HCT116 (cell line): ENCODE data around the gene MRPL24. TPM values are rescaled to one million over a fixed set of nuclear protein-coding genes. Genes with fewer than 3 reads are reported as not detected.

Experiments
- ATAC-seq: fragments of 200-7000 bp; cut with Tn5 transposase; 2 replicates; pipeline ENCODE4 v1.9.1; 2020; ENCODE audit warnings: mild to moderate bottlenecking, moderate library complexity
- BruUV-seq: library from RNA; stranded (reverse); fragments of 400-500 nt; replicated peaks from 2 replicates; lab custom pipeline; 2021; lab: Mats Ljungman, UMichigan
- CTCF ChIA-PET: fragments of 300-600 bp; sonication (Branson Sonifier 250); formaldehyde crosslinking; loops from one replicate; lab custom pipeline; 2021; ENCODE audit warnings: antibody characterized with exemption; lab: Charles Lee
- POLR2A ChIA-PET: fragments of 300-600, 350-600 bp; sonication (Branson Sonifier 250); formaldehyde crosslinking; loops from one replicate; lab custom pipeline; 2021; ENCODE audit warnings: antibody characterized with exemption; lab: Charles Lee
- RAD21 ChIA-PET, 2 experiments: fragments of 300-600 bp; sonication (Branson Sonifier 250); formaldehyde crosslinking; loops; one replicate each; lab custom pipeline; 2023; ENCODE audit warnings: low total read pairs in 2 of 2; ENCODE audit not compliant: uncharacterized antibody in 2 of 2, unreplicated experiment in 2 of 2, low non-redundant PET in 1 of 2; lab: Charles Lee
- DNase-seq: peaks from one replicate; pipeline ENCODE4 v3.0.0-alpha.2; 2010; ENCODE audit warnings: low read depth, low spot score
- H2AFZ ChIP-seq: fragments of 200-600 bp; shearing (Covaris generic), sonication (generic); 2 replicates; pipeline ENCODE4 v1.6.1; 2017; ENCODE audit warnings: low read depth, mixed run types, mixed read lengths, antibody characterized with exemption, low read length; ENCODE audit not compliant: poor library complexity, severe bottlenecking
- H3K27ac ChIP-seq: 2 replicates; pipeline ENCODE4 v1.5.1; 2012; ENCODE audit warnings: low read depth, low read length
- H3K27me3 ChIP-seq: fragments of 200-600 bp; sonication (generic); 2 replicates; pipeline ENCODE4 v1.6.1; 2016; ENCODE audit warnings: mixed run types, low read length, mixed read lengths; ENCODE audit not compliant: insufficient read depth
- H3K36me3 ChIP-seq, 2 experiments: fragments of 200-500 bp in 1 of 2; fragments of 200-600 bp in 1 of 2; sonication (Bioruptor generic) in 1 of 2; sonication (generic) in 1 of 2; 2 replicates each; pipeline versions ENCODE4 v1.5.1 to v1.6.1; 2014 to 2016; ENCODE audit warnings: low read length in 2 of 2, inconsistent platforms in 1 of 2, mixed read lengths in 1 of 2, mixed run types in 1 of 2; ENCODE audit not compliant: insufficient read depth in 2 of 2, control insufficient read depth in 1 of 2
- H3K4me1 ChIP-seq, 2 experiments: fragments of 200-600 bp in 1 of 2; sonication (generic) in 1 of 2; 2 replicates each; pipeline versions ENCODE4 v1.5.1 to v1.6.1; 2012 to 2017; ENCODE audit warnings: low read length in 2 of 2, inconsistent platforms in 1 of 2, mild to moderate bottlenecking in 1 of 2, mixed read lengths in 1 of 2, mixed run types in 1 of 2, moderate library complexity in 1 of 2; ENCODE audit not compliant: insufficient read depth in 2 of 2, control insufficient read depth in 1 of 2
- H3K4me2 ChIP-seq: fragments of 200-600 bp; sonication (generic); 2 replicates; pipeline ENCODE4 v1.6.1; 2017; ENCODE audit warnings: mixed run types, low read length, mixed read lengths
- H3K4me3 ChIP-seq, 2 experiments: fragments of 200-600 bp in 1 of 2; sonication (generic) in 1 of 2; replicated peaks in 1 of 2; 2 replicates each; pipeline ENCODE4 v1.5.1; 2011 to 2016; ENCODE audit warnings: low read length in 2 of 2, control low read depth in 1 of 2, low read depth in 1 of 2, mild to moderate bottlenecking in 1 of 2, mixed read lengths in 1 of 2, mixed run types in 1 of 2
- H3K79me2 ChIP-seq: fragments of 200-600 bp; sonication (generic); 2 replicates; pipeline ENCODE4 v1.6.1; 2017; ENCODE audit warnings: mild to moderate bottlenecking, mixed run types, low read length, moderate library complexity, mixed read lengths; ENCODE audit not compliant: insufficient read depth
- H3K9ac ChIP-seq: fragments of 200-600 bp; sonication (generic); 2 replicates; pipeline ENCODE4 v1.6.1; 2016; ENCODE audit warnings: low read length, mixed read lengths
- H3K9me2 ChIP-seq: fragments of 200-600 bp; sonication (generic), shearing (Covaris generic); 2 replicates; pipeline ENCODE4 v1.6.1; 2017; ENCODE audit warnings: mixed run types, mild to moderate bottlenecking, moderate library complexity; ENCODE audit not compliant: insufficient read depth
- H3K9me3 ChIP-seq, 2 experiments: fragments of 200-500 bp in 1 of 2; fragments of 200-600 bp in 1 of 2; sonication (Bioruptor generic) in 1 of 2; sonication (generic) in 1 of 2; 2 replicates each; pipeline ENCODE4 v1.6.1; 2014 to 2017; ENCODE audit warnings: low read length in 2 of 2, mixed read lengths in 2 of 2, inconsistent platforms in 1 of 2, low read depth in 1 of 2, mild to moderate bottlenecking in 1 of 2, mixed run types in 1 of 2, moderate library complexity in 1 of 2; ENCODE audit not compliant: control insufficient read depth in 1 of 2, insufficient read depth in 1 of 2
- H4K20me1 ChIP-seq: fragments of 200-600 bp; sonication (generic), shearing (Covaris generic); 2 replicates; pipeline ENCODE4 v1.6.1; 2017; ENCODE audit warnings: mixed run types, mild to moderate bottlenecking, moderate library complexity; ENCODE audit not compliant: insufficient read depth
- ATF3 ChIP-seq: IDR thresholded peaks from 2 replicates; pipeline ENCODE4 v1.6.1; 2012
- ELF1 ChIP-seq: IDR thresholded peaks from 2 replicates; pipeline ENCODE4 v1.6.1; 2012; ENCODE audit warnings: low read depth, borderline replicate concordance
- EZH2phosphoT487 ChIP-seq: fragments of 200-600 bp; IDR thresholded peaks from 2 replicates; pipeline ENCODE4 v1.6.1; 2018; ENCODE audit warnings: antibody characterized with exemption, borderline replicate concordance
- SIN3A ChIP-seq: IDR thresholded peaks from 2 replicates; pipeline ENCODE4 v1.6.1; 2012; ENCODE audit warnings: low read depth
- TCF7L2 ChIP-seq: IDR thresholded peaks from 2 replicates; pipeline ENCODE4 v1.7.0; 2011; ENCODE audit warnings: borderline replicate concordance, inconsistent platforms; ENCODE audit not compliant: insufficient read depth, insufficient read length; ENCODE audit errors: extremely low read depth
- intact Hi-C: fragments of 100-400 bp; cut with micrococcal nuclease; formaldehyde crosslinking; loops from 2 replicates; pipeline ENCODE4 v1.10.0; 2022
- total RNA-seq: library from RNA; stranded (reverse); gene quantifications from one replicate; pipeline ENCODE4 v1.2.1, GENCODE V29; 2021; ENCODE audit not compliant: unreplicated experiment
- TF ChIP-seq, protein P1 (sequence below): IDR thresholded peaks from 2 replicates; pipeline ENCODE4 v1.6.1; 2012; ENCODE audit warnings: low read depth
- TF ChIP-seq, protein P2 (sequence below), 3 experiments: fragments of 200-600 bp in 1 of 3; sonication (generic) in 1 of 3; IDR thresholded peaks in 2 of 3; conservative IDR thresholded peaks in 1 of 3; 2 replicates each; pipeline ENCODE4 v1.5.1; 2012 to 2017; ENCODE audit warnings: low read depth in 2 of 3, low read length in 2 of 3, antibody characterized with exemption in 1 of 3, borderline replicate concordance in 1 of 3, control low read depth in 1 of 3, mild to moderate bottlenecking in 1 of 3, mixed read lengths in 1 of 3, mixed run types in 1 of 3, moderate library complexity in 1 of 3; ENCODE audit not compliant: insufficient read depth in 1 of 3

The MRPL24 gene
- total RNA-seq, 1 experiment from 2014 or later: 111 TPM

DNA sequence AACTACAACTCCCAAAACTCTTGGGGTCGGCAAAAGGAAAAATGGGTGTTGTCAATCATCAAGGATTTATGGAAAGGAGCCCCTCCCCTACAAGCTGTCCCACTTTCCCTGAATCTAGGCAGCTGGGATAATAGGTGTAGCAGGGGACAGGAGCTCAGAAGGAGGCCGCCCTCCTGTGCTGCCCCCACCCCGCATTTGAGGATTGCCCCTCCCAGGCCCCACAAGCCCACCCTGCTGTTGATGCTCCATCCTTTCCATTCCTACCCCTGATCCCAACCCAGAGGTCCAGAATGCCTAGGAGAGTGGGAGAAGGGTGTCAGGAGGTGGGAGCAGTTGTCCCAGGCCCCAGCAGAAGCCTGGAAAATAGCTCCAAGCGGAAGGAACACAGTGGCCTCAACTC, 1.9 kb upstream of the MRPL24 start:
- Histone ChIP-seq H3K4me2 (no peak overlapping the region), H3K36me3 (peaks cover 16 to 32% of the 10 kb centered on the region in 2 experiments; a peak in 2 of 4 replicates), H3K27ac (peak overlapping the region; percentile 69; the same call in 1 of the 2 replicates), H4K20me1 (no peaks in the 10 kb centered on the region), H3K9me3 (no peaks in the 10 kb centered on the region), H3K27me3 (no peaks in the 10 kb centered on the region), H2AFZ (no peak overlapping the region), H3K9me2 (no peaks in the 10 kb centered on the region), H3K4me3 (no peak overlapping the region), H3K4me1 (peaks cover 22 to 46% of the 10 kb centered on the region in 2 experiments), H3K9ac (no peak overlapping the region), H3K79me2 (peaks cover 71% of the 10 kb centered on the region)
- intact Hi-C loops: loop anchor here (10.0 kb wide), 1 partner anchor 238 kb away; the partner anchor contains the start of gene MEF2D
- ATAC-seq: no peak
- no peak for TF ChIP-seq ATF3
- TF ChIP-seq ELF1: no peak
- TF ChIP-seq EZH2phosphoT487: no peak
- TF ChIP-seq, protein P1, sequence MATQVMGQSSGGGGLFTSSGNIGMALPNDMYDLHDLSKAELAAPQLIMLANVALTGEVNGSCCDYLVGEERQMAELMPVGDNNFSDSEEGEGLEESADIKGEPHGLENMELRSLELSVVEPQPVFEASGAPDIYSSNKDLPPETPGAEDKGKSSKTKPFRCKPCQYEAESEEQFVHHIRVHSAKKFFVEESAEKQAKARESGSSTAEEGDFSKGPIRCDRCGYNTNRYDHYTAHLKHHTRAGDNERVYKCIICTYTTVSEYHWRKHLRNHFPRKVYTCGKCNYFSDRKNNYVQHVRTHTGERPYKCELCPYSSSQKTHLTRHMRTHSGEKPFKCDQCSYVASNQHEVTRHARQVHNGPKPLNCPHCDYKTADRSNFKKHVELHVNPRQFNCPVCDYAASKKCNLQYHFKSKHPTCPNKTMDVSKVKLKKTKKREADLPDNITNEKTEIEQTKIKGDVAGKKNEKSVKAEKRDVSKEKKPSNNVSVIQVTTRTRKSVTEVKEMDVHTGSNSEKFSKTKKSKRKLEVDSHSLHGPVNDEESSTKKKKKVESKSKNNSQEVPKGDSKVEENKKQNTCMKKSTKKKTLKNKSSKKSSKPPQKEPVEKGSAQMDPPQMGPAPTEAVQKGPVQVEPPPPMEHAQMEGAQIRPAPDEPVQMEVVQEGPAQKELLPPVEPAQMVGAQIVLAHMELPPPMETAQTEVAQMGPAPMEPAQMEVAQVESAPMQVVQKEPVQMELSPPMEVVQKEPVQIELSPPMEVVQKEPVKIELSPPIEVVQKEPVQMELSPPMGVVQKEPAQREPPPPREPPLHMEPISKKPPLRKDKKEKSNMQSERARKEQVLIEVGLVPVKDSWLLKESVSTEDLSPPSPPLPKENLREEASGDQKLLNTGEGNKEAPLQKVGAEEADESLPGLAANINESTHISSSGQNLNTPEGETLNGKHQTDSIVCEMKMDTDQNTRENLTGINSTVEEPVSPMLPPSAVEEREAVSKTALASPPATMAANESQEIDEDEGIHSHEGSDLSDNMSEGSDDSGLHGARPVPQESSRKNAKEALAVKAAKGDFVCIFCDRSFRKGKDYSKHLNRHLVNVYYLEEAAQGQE: no peak
- TF ChIP-seq SIN3A: no peak
- TF ChIP-seq, protein P2, sequence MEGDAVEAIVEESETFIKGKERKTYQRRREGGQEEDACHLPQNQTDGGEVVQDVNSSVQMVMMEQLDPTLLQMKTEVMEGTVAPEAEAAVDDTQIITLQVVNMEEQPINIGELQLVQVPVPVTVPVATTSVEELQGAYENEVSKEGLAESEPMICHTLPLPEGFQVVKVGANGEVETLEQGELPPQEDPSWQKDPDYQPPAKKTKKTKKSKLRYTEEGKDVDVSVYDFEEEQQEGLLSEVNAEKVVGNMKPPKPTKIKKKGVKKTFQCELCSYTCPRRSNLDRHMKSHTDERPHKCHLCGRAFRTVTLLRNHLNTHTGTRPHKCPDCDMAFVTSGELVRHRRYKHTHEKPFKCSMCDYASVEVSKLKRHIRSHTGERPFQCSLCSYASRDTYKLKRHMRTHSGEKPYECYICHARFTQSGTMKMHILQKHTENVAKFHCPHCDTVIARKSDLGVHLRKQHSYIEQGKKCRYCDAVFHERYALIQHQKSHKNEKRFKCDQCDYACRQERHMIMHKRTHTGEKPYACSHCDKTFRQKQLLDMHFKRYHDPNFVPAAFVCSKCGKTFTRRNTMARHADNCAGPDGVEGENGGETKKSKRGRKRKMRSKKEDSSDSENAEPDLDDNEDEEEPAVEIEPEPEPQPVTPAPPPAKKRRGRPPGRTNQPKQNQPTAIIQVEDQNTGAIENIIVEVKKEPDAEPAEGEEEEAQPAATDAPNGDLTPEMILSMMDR (IDR thresholded peaks at IDR 0.05 in 2 of 3, conservative IDR thresholded peaks at IDR 0.05 in 1 of 3; ENCODE audit: borderline replicate concordance in 1 of 3, insufficient read depth in 1 of 3, low read depth in 2 of 3, low read length in 2 of 3): no peak
- no peak for TF ChIP-seq TCF7L2
- BruUV-seq: no TSS peak
- RAD21 ChIA-PET: no interaction called here
- no peak for DNase-seq
- CTCF ChIA-PET: interaction anchor here (1.0 to 1.5 kb wide), 2 partner anchors 15 to 17 kb away, joined by 3 to 8 read pairs; partner anchors contain the start of genes ISG20L2 and METTL25B
- POLR2A ChIA-PET: no interaction called here
